ENCODE results near the gene SETD3. TPM values are rescaled to one million over a fixed set of nuclear protein-coding genes. Genes with fewer than 3 reads are reported as not detected.

Gene SETD3
- total RNA-seq, 1 donor from 2014 or later = 49.1 TPM

DNA sequence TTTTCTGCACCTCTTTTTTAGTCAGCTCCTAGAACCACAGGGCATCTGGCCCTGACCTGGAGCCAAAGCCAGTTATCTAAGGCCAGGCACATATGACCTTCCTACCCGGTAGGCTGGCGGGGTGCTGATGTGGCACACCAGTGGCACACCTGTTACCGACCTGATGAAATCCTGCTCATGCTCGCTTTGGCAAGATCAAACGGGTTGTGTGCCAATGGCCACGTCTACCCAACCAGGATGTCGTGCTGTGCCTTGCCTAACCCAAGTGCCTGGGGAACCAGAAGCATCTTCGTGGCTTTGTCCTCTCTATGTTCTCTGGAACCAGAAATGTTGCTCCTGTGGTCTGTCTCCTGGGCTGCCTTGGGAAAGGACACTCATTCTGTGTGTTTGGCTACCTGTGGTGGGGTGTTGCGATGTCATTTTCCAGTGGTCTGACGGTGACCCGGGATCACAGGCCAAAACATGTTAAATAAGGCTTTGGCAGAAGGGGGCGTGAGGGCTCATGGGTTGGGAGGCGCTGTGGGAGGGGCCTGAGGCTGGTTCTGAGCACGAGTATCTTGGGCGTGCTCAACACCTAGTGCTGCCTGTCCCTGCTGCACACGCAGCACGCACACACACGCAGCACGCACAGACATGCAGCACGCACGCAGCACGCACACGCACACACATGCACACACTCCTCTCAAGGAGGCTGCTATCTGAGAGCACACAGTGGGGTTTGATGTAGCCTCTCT is 28.4 kb upstream of the SETD3 start:
- Mint-ChIP-seq H3K36me3 (ENCODE audit: unreplicated experiment) (peaks cover 49% of the 10 kb centered on the region), H3K27me3 (ENCODE audit: unreplicated experiment) (no peaks in the 10 kb centered on the region), H3K9me3 (ENCODE audit: unreplicated experiment) (no peaks in the 10 kb centered on the region), H3K4me3 (ENCODE audit: unreplicated experiment) (no peak overlapping the region), H3K27ac (ENCODE audit: unreplicated experiment) (no peak overlapping the region), H3K4me1 (ENCODE audit: unreplicated experiment) (peaks cover 29% of the 10 kb centered on the region)
- peak; percentile 64 for DNase-seq (ENCODE audit: extremely low spot score, unreplicated experiment)
- TF ChIP-seq, protein P1, sequence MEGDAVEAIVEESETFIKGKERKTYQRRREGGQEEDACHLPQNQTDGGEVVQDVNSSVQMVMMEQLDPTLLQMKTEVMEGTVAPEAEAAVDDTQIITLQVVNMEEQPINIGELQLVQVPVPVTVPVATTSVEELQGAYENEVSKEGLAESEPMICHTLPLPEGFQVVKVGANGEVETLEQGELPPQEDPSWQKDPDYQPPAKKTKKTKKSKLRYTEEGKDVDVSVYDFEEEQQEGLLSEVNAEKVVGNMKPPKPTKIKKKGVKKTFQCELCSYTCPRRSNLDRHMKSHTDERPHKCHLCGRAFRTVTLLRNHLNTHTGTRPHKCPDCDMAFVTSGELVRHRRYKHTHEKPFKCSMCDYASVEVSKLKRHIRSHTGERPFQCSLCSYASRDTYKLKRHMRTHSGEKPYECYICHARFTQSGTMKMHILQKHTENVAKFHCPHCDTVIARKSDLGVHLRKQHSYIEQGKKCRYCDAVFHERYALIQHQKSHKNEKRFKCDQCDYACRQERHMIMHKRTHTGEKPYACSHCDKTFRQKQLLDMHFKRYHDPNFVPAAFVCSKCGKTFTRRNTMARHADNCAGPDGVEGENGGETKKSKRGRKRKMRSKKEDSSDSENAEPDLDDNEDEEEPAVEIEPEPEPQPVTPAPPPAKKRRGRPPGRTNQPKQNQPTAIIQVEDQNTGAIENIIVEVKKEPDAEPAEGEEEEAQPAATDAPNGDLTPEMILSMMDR (IDR thresholded peaks at IDR 0.05) = no peak

DNA sequence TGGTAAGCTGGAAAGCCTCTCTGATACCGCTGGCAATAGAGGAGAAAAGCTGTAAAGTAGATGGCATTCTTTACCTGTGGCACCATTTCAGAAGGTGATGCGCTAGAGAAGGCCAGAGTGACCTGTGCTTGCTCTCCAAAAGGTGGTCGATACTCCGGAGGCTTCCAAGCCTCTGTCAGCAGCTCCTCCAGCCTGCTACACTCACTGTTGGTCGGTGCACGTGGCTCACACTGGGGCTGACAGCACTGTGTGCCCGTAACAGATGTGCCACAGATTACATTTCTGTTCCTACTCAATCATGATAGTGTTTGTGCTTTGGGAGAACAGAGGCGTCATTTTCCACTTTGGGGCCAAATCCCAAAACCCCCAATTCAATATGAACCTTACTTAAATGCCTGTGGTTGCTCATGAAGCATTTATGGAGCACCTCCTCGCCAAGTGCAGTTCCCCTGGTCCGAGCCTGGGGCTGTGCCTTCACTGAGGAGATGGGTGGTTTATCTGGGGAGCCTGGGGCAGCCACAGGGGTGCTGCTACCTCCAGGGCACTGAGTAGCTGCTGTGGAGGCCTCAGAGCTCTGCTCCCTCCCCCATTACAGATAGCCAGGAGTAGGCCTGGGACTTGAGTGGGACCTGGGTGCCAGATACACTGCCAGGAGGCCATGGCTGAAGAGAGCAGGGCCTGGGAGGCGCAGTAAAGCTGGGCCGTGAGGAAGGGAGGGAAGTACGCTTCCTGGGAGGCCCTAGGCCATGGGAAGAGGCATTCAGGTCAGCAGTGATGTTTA is 27.4 kb upstream of the SETD3 start:
- DNase-seq (ENCODE audit: extremely low spot score, unreplicated experiment) = peak; percentile 69
- TF ChIP-seq, protein P1 (IDR thresholded peaks at IDR 0.05) = no peak
- Mint-ChIP-seq H3K9me3 (ENCODE audit: unreplicated experiment) (no peaks in the 10 kb centered on the region), H3K27ac (ENCODE audit: unreplicated experiment) (no peak overlapping the region), H3K4me3 (ENCODE audit: unreplicated experiment) (no peak overlapping the region), H3K4me1 (ENCODE audit: unreplicated experiment) (peaks cover 25% of the 10 kb centered on the region), H3K36me3 (ENCODE audit: unreplicated experiment) (peaks cover 59% of the 10 kb centered on the region), H3K27me3 (ENCODE audit: unreplicated experiment) (no peaks in the 10 kb centered on the region)

DNA sequence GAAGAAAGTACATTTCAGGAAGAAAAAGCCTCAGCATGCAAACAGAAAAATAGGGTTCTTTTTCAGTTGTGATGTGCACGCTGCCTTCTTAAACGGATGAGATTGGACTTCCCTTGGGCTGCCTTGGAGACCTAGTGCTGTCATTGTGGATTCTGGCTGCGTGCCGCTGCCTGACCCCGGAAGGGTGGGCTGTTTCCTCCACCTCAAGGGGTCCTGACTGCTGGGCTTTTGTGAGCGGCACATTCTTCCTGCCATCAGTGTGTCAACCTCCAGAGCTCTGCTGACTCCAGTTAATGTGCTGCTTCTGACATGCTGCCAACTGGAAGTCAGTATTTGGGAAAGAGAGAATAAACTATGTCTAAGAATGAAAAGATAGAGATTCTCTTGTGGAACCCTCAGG is 25.6 kb upstream of the SETD3 start:
- Mint-ChIP-seq H3K4me1 (ENCODE audit: unreplicated experiment) (peaks cover 12% of the 10 kb centered on the region), H3K27me3 (ENCODE audit: unreplicated experiment) (no peaks in the 10 kb centered on the region), H3K9me3 (ENCODE audit: unreplicated experiment) (no peaks in the 10 kb centered on the region), H3K4me3 (ENCODE audit: unreplicated experiment) (no peak overlapping the region), H3K27ac (ENCODE audit: unreplicated experiment) (no peak overlapping the region), H3K36me3 (ENCODE audit: unreplicated experiment) (peaks cover 68% of the 10 kb centered on the region)
- TF ChIP-seq, protein P1 (IDR thresholded peaks at IDR 0.05) = no peak
- no peak for DNase-seq (ENCODE audit: extremely low spot score, unreplicated experiment)

DNA sequence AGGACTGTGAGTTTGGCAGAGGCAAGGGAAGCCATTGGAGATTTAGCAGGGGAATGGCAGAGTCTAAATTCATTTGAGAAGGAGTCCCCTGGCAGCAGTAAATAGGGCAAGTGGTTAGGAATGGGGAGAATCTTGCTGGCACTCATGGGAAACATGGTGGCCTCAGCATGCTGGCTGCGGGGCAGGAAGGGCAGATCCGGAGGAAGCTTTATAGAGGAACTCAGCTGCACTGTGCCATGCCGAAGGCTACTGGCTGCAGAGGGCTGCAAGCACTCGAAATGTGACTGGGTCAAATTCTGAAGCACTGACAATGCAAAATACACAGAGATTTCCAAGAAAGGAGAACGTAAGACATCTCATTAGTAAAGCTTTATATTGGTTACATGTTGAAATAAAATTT is 24.4 kb upstream of the SETD3 start:
- no peaks in the 10 kb centered on the region for H3K9me3 Mint-ChIP-seq (ENCODE audit: unreplicated experiment)
- peaks cover 5% of the 10 kb centered on the region for H3K4me1 Mint-ChIP-seq (ENCODE audit: unreplicated experiment)
- no peak overlapping the region for H3K27ac Mint-ChIP-seq (ENCODE audit: unreplicated experiment)
- H3K27me3 Mint-ChIP-seq (ENCODE audit: unreplicated experiment) = no peaks in the 10 kb centered on the region
- TF ChIP-seq, protein P1 (IDR thresholded peaks at IDR 0.05) = no peak
- H3K4me3 Mint-ChIP-seq (ENCODE audit: unreplicated experiment) = no peak overlapping the region
- no peak for DNase-seq (ENCODE audit: extremely low spot score, unreplicated experiment)
- peaks cover 80% of the 10 kb centered on the region for H3K36me3 Mint-ChIP-seq (ENCODE audit: unreplicated experiment)

DNA sequence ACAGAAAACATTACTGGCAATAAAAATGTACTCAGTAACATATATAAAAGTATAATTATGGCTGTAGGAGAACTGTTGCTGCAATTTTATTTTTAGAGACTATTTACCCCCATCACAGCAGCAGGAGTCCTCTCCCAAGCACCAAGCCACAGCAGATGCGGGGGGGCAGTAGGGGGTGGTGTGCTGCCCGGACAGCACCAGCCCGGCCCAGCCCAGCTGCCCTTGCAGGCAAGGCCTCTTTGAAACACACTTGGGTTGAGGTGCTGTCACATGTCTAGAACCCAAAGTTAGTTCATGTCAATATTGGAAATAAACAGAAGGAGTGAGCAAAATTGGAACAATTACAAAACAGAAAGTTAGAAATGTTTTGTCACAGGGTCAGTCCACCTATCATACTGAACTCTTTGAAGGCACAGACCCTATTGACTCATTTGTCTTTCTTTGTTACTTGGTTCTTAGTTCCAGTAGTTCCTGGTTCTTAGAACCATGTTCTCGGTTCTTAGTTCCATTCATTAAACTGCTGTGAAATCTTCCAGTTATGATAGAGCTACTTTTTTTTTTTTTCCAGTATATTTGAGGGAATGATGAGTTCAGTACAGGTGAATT is 23.3 kb upstream of the SETD3 start:
- Mint-ChIP-seq H3K4me1 (ENCODE audit: unreplicated experiment) (no peaks in the 10 kb centered on the region), H3K27ac (ENCODE audit: unreplicated experiment) (no peak overlapping the region), H3K36me3 (ENCODE audit: unreplicated experiment) (peaks cover 75% of the 10 kb centered on the region), H3K4me3 (ENCODE audit: unreplicated experiment) (no peak overlapping the region), H3K27me3 (ENCODE audit: unreplicated experiment) (no peaks in the 10 kb centered on the region), H3K9me3 (ENCODE audit: unreplicated experiment) (no peaks in the 10 kb centered on the region)
- TF ChIP-seq, protein P1 (IDR thresholded peaks at IDR 0.05) = no peak
- no peak for DNase-seq (ENCODE audit: extremely low spot score, unreplicated experiment)
